GM18873 (cell line): Measurements from ENCODE around the gene CACHD1.

Source experiments
- ATAC-seq: cut with Tn5 transposase; IDR thresholded peaks from one replicate; pipeline ENCODE4 v1.9.1; 2021; ENCODE audit warnings: mild to moderate bottlenecking, moderate library complexity, moderate number of reproducible peaks; ENCODE audit not compliant: unreplicated experiment, low FRiP score

Gene CACHD1

DNA sequence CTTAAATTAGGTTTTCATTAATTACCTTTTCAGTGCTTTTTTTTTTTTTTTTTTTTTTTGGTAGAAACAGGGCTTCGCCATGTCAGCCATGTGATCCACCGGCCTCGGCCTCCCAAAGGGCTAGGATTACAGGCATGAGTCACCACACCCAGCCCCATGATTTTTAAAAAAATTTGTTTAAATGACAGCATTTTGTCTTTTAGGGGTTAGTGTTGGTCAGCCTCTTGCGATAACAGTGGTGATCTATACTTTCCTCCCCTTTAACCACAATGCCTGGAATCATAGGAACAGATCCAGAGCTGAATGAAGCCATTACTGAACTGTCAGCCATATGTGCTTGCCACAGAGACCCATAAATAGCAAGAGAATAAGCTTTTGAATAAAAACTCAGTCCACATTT lies 73.9 kb downstream of the CACHD1 start:
- no peak for ATAC-seq

DNA sequence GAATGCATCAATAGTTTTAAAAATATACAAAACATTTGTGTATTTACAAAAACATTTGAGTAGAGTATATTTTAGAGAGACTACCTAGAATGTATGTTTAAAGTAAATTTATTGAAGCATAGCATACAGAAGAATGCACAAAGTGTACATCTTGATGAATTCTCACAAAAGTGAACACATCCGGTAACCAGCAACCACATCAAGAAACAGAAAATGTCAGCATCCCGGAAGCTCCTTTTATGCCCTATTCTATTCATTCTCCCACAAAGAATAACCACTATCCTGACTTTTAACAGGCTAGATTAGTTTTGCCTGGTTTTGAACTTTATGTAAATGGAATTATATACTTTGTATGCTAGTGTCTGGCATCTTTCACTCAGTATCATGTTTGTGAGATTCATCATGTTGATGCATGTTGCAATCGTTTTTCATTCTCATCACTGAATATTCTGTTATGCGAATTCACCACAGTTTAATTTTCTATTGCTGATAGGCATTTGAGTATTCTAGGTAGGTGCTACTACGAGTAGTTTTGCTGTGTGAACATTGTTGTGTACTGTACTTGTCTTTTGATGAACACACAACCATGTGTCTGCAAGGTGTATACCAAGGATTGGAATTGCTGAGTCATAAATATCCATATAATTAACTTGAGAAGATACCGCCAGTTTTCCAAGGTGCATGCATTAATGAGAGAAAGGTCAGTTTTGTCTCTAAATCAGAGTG lies 75.4 kb downstream of the CACHD1 start:
- no peak for ATAC-seq

DNA sequence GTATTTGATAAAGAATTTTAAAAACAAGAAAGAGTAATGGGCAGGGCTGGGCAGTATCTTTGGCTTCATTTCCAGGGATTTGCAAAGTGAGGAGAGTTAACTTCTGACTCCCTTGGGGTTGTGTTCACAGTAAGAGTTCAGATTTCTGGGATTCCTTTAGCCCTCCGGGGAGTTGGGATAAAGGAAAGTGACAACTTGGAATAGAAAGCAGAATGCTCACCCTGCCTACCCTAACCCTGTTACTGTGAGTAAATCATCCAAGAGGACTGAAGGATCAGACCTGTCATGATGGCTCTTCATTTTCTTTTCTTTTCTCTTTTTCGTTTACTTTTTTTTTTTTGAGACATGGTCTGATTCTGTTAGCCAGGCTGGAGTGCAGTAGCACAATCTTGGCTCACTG lies 76.1 kb downstream of the CACHD1 start:
- ATAC-seq, result no peak

- ATAC-seq, result no peak
Observed at GRCh38 chr1:64549464-64550239, 79.7 kb downstream of the CACHD1 start.

DNA sequence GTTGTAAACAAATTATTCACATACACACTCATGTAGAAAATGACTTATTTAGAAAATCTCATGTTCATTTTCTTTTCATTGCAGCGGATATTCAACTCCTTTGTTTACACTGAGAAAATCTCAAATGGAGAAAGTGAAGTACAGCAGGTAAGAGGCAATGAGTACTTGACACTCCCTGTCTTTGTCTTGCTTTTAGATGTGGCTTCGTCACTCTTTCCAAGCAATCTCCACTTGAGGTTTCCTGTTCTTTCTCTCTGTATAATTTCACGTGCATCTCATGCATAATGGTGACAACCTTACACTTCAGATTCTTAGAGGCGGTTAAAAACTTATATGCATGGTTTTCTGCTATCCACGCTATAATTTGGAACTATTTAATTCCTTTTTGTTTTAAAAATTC lies 80.6 kb downstream of the CACHD1 start:
- ATAC-seq, result no peak

- no peak for ATAC-seq
Observed at GRCh38 chr1:64550946-64551605, 81.1 kb downstream of the CACHD1 start.

GRCh38 chr1:64553285-64553684 lies 83.4 kb downstream of the CACHD1 start:
- no peak for ATAC-seq

DNA sequence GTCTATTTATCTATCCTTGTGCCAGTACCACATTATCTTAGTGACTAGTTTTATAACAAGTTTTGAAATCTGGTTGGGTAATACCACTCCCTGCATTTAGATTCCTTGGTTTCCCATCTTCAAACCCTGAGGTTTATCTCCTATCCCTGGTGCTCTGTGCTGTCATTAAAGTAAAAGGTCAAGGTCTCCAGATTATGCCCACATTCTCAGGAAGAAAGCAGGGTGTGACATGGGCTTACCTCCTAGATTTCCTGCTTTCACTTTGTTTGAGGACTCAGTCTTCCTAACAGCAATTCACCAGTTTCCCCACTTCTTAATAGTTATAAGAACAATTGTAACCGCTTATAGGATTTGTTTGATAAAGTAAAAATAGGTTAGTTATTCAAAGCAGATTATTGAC lies 86.0 kb downstream of the CACHD1 start:
- no peak for ATAC-seq

GRCh38 chr1:64561993-64562392 lies 92.1 kb downstream of the CACHD1 start:
- ATAC-seq, result no peak

- ATAC-seq, result no peak
Observed at GRCh38 chr1:64563958-64564565, 94.1 kb downstream of the CACHD1 start.

GRCh38 chr1:64564891-64565290 lies 95.0 kb downstream of the CACHD1 start:
- ATAC-seq, result no peak

GRCh38 chr1:64567426-64568170 lies 97.7 kb downstream of the CACHD1 start:
- no peak for ATAC-seq

GRCh38 chr1:64568171-64568450 lies 98.2 kb downstream of the CACHD1 start:
- ATAC-seq, result no peak

DNA sequence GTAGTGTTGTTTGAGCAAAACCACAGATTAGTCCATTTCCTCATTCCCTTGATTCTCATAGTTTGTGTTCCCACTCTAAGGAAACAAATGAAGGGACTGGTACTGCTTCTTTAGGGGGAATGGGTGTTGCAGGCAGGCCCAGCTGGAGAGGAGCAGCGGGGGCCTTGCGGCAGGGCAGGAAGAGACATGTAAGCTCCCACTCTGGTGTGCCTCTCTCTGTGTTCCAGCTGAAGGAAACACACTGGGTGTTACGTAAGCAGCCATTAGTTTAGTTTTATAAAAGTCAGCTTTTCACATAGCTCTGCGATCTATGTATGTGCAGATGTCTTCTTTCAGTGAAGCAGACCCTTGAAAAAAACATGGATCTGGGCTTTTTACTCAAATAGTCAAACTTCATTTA lies 99.5 kb downstream of the CACHD1 start:
- no peak for ATAC-seq

GRCh38 chr1:64570267-64570855 lies 100.4 kb downstream of the CACHD1 start:
- no peak for ATAC-seq

DNA sequence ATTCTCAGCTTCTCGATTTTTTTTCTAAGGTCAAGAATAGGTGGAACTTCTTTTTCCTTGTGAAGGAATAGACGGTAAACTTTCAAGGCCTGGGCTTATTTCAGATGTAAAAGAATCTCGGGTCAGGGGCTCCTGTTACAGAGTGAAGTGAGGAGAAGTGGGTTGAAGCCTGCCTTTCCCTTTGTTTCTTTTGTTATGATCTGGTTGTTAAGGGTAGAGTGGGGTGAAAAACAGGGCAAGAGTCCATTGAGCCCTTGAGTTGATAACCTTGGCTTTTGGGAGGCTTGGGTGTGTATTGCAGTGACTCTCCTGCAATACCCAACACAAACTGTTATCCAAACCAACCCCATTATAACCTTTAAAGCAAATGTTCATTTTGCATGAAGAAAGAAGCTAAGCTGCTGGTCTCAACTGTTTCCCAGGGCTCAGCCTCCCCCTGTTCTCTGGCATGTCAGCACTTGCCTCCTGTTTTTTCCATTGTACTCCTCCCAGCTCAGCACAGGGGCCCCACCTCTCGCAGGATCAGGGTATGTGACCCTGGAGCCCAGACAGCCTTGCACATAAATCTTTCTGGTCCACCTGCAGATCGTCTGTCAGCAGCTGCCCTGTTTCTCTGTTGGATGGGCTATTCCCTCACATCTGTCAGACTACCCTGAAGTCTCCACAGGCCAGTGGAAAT lies 102.4 kb downstream of the CACHD1 start:
- no peak for ATAC-seq

GRCh38 chr1:64574301-64574700 lies 104.4 kb downstream of the CACHD1 start:
- no peak for ATAC-seq

DNA sequence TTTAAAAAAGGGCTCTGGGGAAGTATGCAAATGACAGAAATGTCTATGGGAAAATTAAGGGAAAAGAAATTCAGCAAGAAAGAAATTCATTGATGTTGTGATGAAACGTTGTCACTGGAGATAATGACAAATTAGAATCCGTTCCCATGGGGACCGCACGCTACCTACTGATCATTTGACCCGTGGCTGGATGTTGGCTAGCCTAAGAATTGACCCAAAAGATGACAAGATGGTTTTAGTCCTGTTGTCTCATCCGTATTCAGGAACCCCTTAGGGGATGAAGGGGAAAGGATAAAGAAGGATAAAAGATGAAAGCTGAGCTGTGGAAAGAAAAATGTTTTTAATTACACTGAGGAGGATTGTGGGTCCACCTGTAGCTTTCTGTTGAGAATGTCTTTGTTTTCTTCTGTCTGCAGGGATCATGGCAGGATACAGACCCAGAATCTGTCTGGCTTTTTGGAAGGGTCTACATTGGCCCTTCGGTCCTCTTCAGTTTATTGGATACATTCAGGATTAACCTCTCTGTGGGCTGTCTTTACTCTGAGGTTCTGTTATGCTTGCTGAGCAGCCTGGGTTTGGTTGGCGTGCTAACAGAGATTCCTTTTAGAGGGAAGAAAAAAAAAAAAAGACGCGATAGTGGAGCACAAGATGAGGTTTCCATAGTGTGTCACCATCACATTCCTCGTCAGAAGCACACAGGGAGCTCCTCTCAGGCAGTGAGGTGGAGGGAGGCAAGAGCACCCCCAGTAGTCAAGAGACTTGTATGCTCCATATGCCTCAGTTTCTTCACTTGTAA lies 106.2 kb downstream of the CACHD1 start:
- ATAC-seq, result no peak
